SU-DHL-6 (cell line): ENCODE results near the gene C1QL1.

Source experiments
- EZH2phosphoT487 ChIP-seq: fragments of 200-600 bp; sonication (generic), shearing (Covaris generic); conservative IDR thresholded peaks from 2 replicates; pipeline ENCODE4 v1.6.1; 2018; ENCODE audit warnings: mild to moderate bottlenecking, antibody characterized with exemption, low read length, moderate library complexity, mixed read lengths
- TF ChIP-seq, protein P1 (sequence below): fragments of 200-600 bp; sonication (generic); IDR thresholded peaks from one replicate; pipeline ENCODE4 v1.5.1; 2017; ENCODE audit warnings: antibody characterized with exemption, mild to moderate bottlenecking, low read length, moderate library complexity; ENCODE audit not compliant: insufficient read depth, poor library complexity, severe bottlenecking

DNA sequence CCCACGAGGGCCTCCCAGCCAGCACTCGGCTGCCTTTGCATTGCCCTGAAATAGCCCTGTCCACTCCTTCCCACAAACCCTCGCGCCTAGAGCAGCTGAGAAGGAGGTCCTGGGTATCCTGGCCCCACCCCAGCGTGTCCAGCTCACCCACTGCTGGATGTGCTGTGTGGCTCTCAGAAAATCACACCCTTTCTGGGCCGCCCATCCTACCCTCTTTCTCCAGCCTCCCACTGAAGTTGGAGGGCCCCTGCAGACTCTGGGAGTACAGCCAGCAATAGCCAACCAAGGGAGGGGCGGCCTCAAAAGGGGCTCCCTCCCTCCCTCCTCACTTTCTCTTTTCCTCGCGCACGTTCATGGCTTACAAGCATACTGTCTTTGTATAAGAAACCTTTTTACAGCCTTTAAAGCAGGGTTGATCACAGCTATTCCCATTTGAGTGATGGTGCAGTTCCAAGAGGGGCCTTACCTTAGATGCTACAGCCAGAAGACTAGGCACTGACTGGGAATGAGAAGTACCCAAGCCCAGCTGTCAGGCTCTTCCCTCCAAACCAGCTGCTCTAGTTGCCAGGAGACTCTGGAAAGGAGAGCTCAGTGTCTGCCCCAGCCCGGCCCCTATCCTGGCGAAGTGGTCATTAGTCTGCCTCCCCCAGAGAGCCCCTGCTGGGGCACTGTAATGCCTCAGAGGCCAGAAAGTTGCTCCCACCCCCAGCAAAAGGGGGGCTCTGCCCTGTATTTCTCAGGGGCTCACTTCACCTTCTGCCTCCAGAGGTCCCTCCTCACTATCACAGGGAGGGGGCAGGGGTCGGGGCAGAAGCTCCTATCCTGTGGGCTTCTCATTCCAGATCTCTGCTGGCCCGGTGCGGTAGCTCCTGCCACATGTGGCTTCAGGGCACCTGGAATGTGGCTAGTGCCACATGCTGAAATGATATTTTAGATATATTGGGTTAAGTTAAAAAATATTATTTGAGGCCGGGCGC lies 45.2 kb upstream of the C1QL1 start:
- TF ChIP-seq, protein P1, sequence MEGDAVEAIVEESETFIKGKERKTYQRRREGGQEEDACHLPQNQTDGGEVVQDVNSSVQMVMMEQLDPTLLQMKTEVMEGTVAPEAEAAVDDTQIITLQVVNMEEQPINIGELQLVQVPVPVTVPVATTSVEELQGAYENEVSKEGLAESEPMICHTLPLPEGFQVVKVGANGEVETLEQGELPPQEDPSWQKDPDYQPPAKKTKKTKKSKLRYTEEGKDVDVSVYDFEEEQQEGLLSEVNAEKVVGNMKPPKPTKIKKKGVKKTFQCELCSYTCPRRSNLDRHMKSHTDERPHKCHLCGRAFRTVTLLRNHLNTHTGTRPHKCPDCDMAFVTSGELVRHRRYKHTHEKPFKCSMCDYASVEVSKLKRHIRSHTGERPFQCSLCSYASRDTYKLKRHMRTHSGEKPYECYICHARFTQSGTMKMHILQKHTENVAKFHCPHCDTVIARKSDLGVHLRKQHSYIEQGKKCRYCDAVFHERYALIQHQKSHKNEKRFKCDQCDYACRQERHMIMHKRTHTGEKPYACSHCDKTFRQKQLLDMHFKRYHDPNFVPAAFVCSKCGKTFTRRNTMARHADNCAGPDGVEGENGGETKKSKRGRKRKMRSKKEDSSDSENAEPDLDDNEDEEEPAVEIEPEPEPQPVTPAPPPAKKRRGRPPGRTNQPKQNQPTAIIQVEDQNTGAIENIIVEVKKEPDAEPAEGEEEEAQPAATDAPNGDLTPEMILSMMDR = no peak
- no peak for TF ChIP-seq EZH2phosphoT487
